ENCODE results near the gene COL4A1.

Gene COL4A1

GRCh38 chr13:110333837-110334236 lies 26.9 kb upstream of the COL4A1 start:
- Histone ChIP-seq H2AFZ (ENCODE audit: low read length, unreplicated experiment) (no peak overlapping the region), H3K4me3 (ENCODE audit: low read depth, low read length) (no peak overlapping the region), H3K79me2 (ENCODE audit: control insufficient read depth, insufficient read depth, low read length, unreplicated experiment) (peaks cover 55% of the 10 kb centered on the region), H3K27me3 (ENCODE audit: insufficient read depth, low read length) (no peaks in the 10 kb centered on the region), H3K4me1 (ENCODE audit: control insufficient read depth, insufficient read depth, low read length, unreplicated experiment) (peaks cover 21% of the 10 kb centered on the region), H3K36me3 (ENCODE audit: insufficient read depth, low read length) (peaks cover 8% of the 10 kb centered on the region; the same call in 1 of the 2 replicates), H3K27ac (ENCODE audit: low read depth, low read length) (no peak overlapping the region)

- no peak overlapping the region for H3K4me3 ChIP-seq (ENCODE audit: low read depth, low read length)
- no peaks in the 10 kb centered on the region for H3K27me3 ChIP-seq (ENCODE audit: insufficient read depth, low read length)
- H3K36me3 ChIP-seq (ENCODE audit: insufficient read depth, low read length): peaks cover 8% of the 10 kb centered on the region; the same call in 1 of the 2 replicates
- no peak overlapping the region for H3K27ac ChIP-seq (ENCODE audit: low read depth, low read length)
- H3K4me1 ChIP-seq (ENCODE audit: control insufficient read depth, insufficient read depth, low read length, unreplicated experiment): peaks cover 32% of the 10 kb centered on the region
- H2AFZ ChIP-seq (ENCODE audit: low read length, unreplicated experiment): no peak overlapping the region
- H3K79me2 ChIP-seq (ENCODE audit: control insufficient read depth, insufficient read depth, low read length, unreplicated experiment): peaks cover 58% of the 10 kb centered on the region
Measured at GRCh38 chr13:110332750-110333149, 25.8 kb upstream of the COL4A1 start.

- Histone ChIP-seq H3K4me3 (ENCODE audit: low read depth, low read length) (peak overlapping the region; percentile 58), H3K79me2 (ENCODE audit: control insufficient read depth, insufficient read depth, low read length, unreplicated experiment) (peaks cover 66% of the 10 kb centered on the region), H3K27ac (ENCODE audit: low read depth, low read length) (peak overlapping the region; percentile 72), H3K27me3 (ENCODE audit: insufficient read depth, low read length) (no peaks in the 10 kb centered on the region), H3K36me3 (ENCODE audit: insufficient read depth, low read length) (peaks cover 8% of the 10 kb centered on the region; the same call in 1 of the 2 replicates), H2AFZ (ENCODE audit: low read length, unreplicated experiment) (peak overlapping the region; percentile 3), H3K4me1 (ENCODE audit: control insufficient read depth, insufficient read depth, low read length, unreplicated experiment) (peaks cover 39% of the 10 kb centered on the region)
Measured at GRCh38 chr13:110331362-110331761, 24.4 kb upstream of the COL4A1 start.

GRCh38 chr13:110330491-110331011 lies 23.6 kb upstream of the COL4A1 start:
- Histone ChIP-seq H2AFZ (ENCODE audit: low read length, unreplicated experiment) (no peak overlapping the region), H3K27me3 (ENCODE audit: insufficient read depth, low read length) (no peaks in the 10 kb centered on the region), H3K27ac (ENCODE audit: low read depth, low read length) (peak overlapping the region; percentile 72), H3K4me1 (ENCODE audit: control insufficient read depth, insufficient read depth, low read length, unreplicated experiment) (peaks cover 39% of the 10 kb centered on the region), H3K4me3 (ENCODE audit: low read depth, low read length) (peak overlapping the region; percentile 58), H3K79me2 (ENCODE audit: control insufficient read depth, insufficient read depth, low read length, unreplicated experiment) (peaks cover 63% of the 10 kb centered on the region), H3K36me3 (ENCODE audit: insufficient read depth, low read length) (peaks cover 8% of the 10 kb centered on the region; the same call in 1 of the 2 replicates)

GRCh38 chr13:110329798-110330461 lies 23.0 kb upstream of the COL4A1 start:
- peaks cover 59% of the 10 kb centered on the region for H3K79me2 ChIP-seq (ENCODE audit: control insufficient read depth, insufficient read depth, low read length, unreplicated experiment)
- no peaks in the 10 kb centered on the region for H3K27me3 ChIP-seq (ENCODE audit: insufficient read depth, low read length)
- H3K4me1 ChIP-seq (ENCODE audit: control insufficient read depth, insufficient read depth, low read length, unreplicated experiment): peaks cover 39% of the 10 kb centered on the region
- H3K4me3 ChIP-seq (ENCODE audit: low read depth, low read length): peak overlapping the region; percentile 58
- H3K36me3 ChIP-seq (ENCODE audit: insufficient read depth, low read length): peaks cover 8% of the 10 kb centered on the region; the same call in 1 of the 2 replicates
- peak overlapping the region; percentile 72 for H3K27ac ChIP-seq (ENCODE audit: low read depth, low read length)
- no peak overlapping the region for H2AFZ ChIP-seq (ENCODE audit: low read length, unreplicated experiment)

GRCh38 chr13:110329258-110329657 lies 22.3 kb upstream of the COL4A1 start:
- Histone ChIP-seq H3K4me1 (ENCODE audit: control insufficient read depth, insufficient read depth, low read length, unreplicated experiment) (peaks cover 39% of the 10 kb centered on the region), H3K79me2 (ENCODE audit: control insufficient read depth, insufficient read depth, low read length, unreplicated experiment) (peaks cover 56% of the 10 kb centered on the region), H3K36me3 (ENCODE audit: insufficient read depth, low read length) (peaks cover 5% of the 10 kb centered on the region; the same call in 1 of the 2 replicates), H3K27ac (ENCODE audit: low read depth, low read length) (peak overlapping the region; percentile 72), H3K4me3 (ENCODE audit: low read depth, low read length) (peak overlapping the region; percentile 58; the same call in 1 of the 2 replicates), H2AFZ (ENCODE audit: low read length, unreplicated experiment) (no peak overlapping the region), H3K27me3 (ENCODE audit: insufficient read depth, low read length) (no peaks in the 10 kb centered on the region)

- no peaks in the 10 kb centered on the region for H3K27me3 ChIP-seq (ENCODE audit: insufficient read depth, low read length)
- no peak overlapping the region for H2AFZ ChIP-seq (ENCODE audit: low read length, unreplicated experiment)
- peaks cover 42% of the 10 kb centered on the region for H3K4me1 ChIP-seq (ENCODE audit: control insufficient read depth, insufficient read depth, low read length, unreplicated experiment)
- H3K4me3 ChIP-seq (ENCODE audit: low read depth, low read length): no peak overlapping the region
- no peaks in the 10 kb centered on the region for H3K36me3 ChIP-seq (ENCODE audit: insufficient read depth, low read length)
- peaks cover 61% of the 10 kb centered on the region for H3K79me2 ChIP-seq (ENCODE audit: control insufficient read depth, insufficient read depth, low read length, unreplicated experiment)
- H3K27ac ChIP-seq (ENCODE audit: low read depth, low read length): peak overlapping the region; percentile 72
Measured at GRCh38 chr13:110328573-110328972, 21.6 kb upstream of the COL4A1 start.

- H3K4me3 ChIP-seq (ENCODE audit: low read depth, low read length): no peak overlapping the region
- peaks cover 60% of the 10 kb centered on the region for H3K79me2 ChIP-seq (ENCODE audit: control insufficient read depth, insufficient read depth, low read length, unreplicated experiment)
- H2AFZ ChIP-seq (ENCODE audit: low read length, unreplicated experiment): no peak overlapping the region
- no peaks in the 10 kb centered on the region for H3K27me3 ChIP-seq (ENCODE audit: insufficient read depth, low read length)
- no peaks in the 10 kb centered on the region for H3K36me3 ChIP-seq (ENCODE audit: insufficient read depth, low read length)
- H3K27ac ChIP-seq (ENCODE audit: low read depth, low read length): no peak overlapping the region
- peaks cover 55% of the 10 kb centered on the region for H3K4me1 ChIP-seq (ENCODE audit: control insufficient read depth, insufficient read depth, low read length, unreplicated experiment)
Measured at GRCh38 chr13:110327051-110327721, 20.2 kb upstream of the COL4A1 start.

GRCh38 chr13:110326263-110326904 lies 19.4 kb upstream of the COL4A1 start:
- Histone ChIP-seq H3K27ac (ENCODE audit: low read depth, low read length) (no peak overlapping the region), H3K4me3 (ENCODE audit: low read depth, low read length) (no peak overlapping the region), H2AFZ (ENCODE audit: low read length, unreplicated experiment) (no peak overlapping the region), H3K27me3 (ENCODE audit: insufficient read depth, low read length) (no peaks in the 10 kb centered on the region), H3K79me2 (ENCODE audit: control insufficient read depth, insufficient read depth, low read length, unreplicated experiment) (peaks cover 60% of the 10 kb centered on the region), H3K36me3 (ENCODE audit: insufficient read depth, low read length) (no peaks in the 10 kb centered on the region), H3K4me1 (ENCODE audit: control insufficient read depth, insufficient read depth, low read length, unreplicated experiment) (peaks cover 50% of the 10 kb centered on the region)

GRCh38 chr13:110324026-110324749 lies 17.2 kb upstream of the COL4A1 start:
- no peak overlapping the region for H3K27ac ChIP-seq (ENCODE audit: low read depth, low read length)
- no peaks in the 10 kb centered on the region for H3K27me3 ChIP-seq (ENCODE audit: insufficient read depth, low read length)
- peaks cover 51% of the 10 kb centered on the region for H3K4me1 ChIP-seq (ENCODE audit: control insufficient read depth, insufficient read depth, low read length, unreplicated experiment)

More at GRCh38 chr13:110324026-110324749, 17.2 kb upstream of the COL4A1 start:
- Histone ChIP-seq H3K4me3 (ENCODE audit: low read depth, low read length) (no peak overlapping the region), H3K79me2 (ENCODE audit: control insufficient read depth, insufficient read depth, low read length, unreplicated experiment) (peaks cover 62% of the 10 kb centered on the region), H3K36me3 (ENCODE audit: insufficient read depth, low read length) (no peaks in the 10 kb centered on the region), H2AFZ (ENCODE audit: low read length, unreplicated experiment) (no peak overlapping the region)

Measured in ACC112 (cell line).